ENCODE measurements around the gene WWTR1. TPM values are rescaled to one million over a fixed set of nuclear protein-coding genes. Genes with fewer than 3 reads are reported as not detected.

Gene WWTR1
- total RNA-seq, 1 donor from 2014 or later, result 15.0 TPM

- peaks cover 49% of the 10 kb centered on the region for H3K36me3 Mint-ChIP-seq (ENCODE audit: insufficient read depth)
- H3K4me3 Mint-ChIP-seq (ENCODE audit: low read depth), result no peak overlapping the region
- DNase-seq (ENCODE audit: low spot score, unreplicated experiment), result no peak
- H3K27me3 Mint-ChIP-seq, result no peaks in the 10 kb centered on the region
- H3K4me1 Mint-ChIP-seq (ENCODE audit: low read depth), result no peaks in the 10 kb centered on the region
- TF ChIP-seq CTCF (IDR thresholded peaks at IDR 0.05; ENCODE audit: unreplicated experiment), result no peak
- peak overlapping the region; percentile 20 for H3K27ac Mint-ChIP-seq
- H3K9me3 Mint-ChIP-seq (ENCODE audit: low read depth), result no peaks in the 10 kb centered on the region
Observed at GRCh38 chr3:149493315-149494021, 164.4 kb downstream of the WWTR1 start.

- Mint-ChIP-seq H3K27ac (no peak overlapping the region), H3K36me3 (ENCODE audit: insufficient read depth) (peaks cover 53% of the 10 kb centered on the region), H3K4me1 (ENCODE audit: low read depth) (no peaks in the 10 kb centered on the region), H3K27me3 (no peaks in the 10 kb centered on the region), H3K4me3 (ENCODE audit: low read depth) (no peak overlapping the region), H3K9me3 (ENCODE audit: low read depth) (no peaks in the 10 kb centered on the region)
- DNase-seq (ENCODE audit: low spot score, unreplicated experiment), result no peak
- TF ChIP-seq CTCF (IDR thresholded peaks at IDR 0.05; ENCODE audit: unreplicated experiment), result no peak
Observed at GRCh38 chr3:149490260-149490971, 167.4 kb downstream of the WWTR1 start.

- DNase-seq (ENCODE audit: low spot score, unreplicated experiment), result no peak
- Mint-ChIP-seq H3K27ac (peak overlapping the region; percentile 13), H3K4me3 (ENCODE audit: low read depth) (no peak overlapping the region), H3K4me1 (ENCODE audit: low read depth) (no peaks in the 10 kb centered on the region), H3K36me3 (ENCODE audit: insufficient read depth) (peaks cover 47% of the 10 kb centered on the region), H3K9me3 (ENCODE audit: low read depth) (no peaks in the 10 kb centered on the region), H3K27me3 (no peaks in the 10 kb centered on the region)
- TF ChIP-seq CTCF (IDR thresholded peaks at IDR 0.05; ENCODE audit: unreplicated experiment), result peak; percentile 54
Observed at GRCh38 chr3:149489060-149489690, 168.7 kb downstream of the WWTR1 start.

GRCh38 chr3:149487598-149488197 lies 170.1 kb downstream of the WWTR1 start:
- peak; percentile 18 for DNase-seq (ENCODE audit: low spot score, unreplicated experiment)
- peak; percentile 53 for TF ChIP-seq CTCF (IDR thresholded peaks at IDR 0.05; ENCODE audit: unreplicated experiment)
- Mint-ChIP-seq H3K36me3 (ENCODE audit: insufficient read depth) (peaks cover 46% of the 10 kb centered on the region), H3K27me3 (no peaks in the 10 kb centered on the region), H3K4me1 (ENCODE audit: low read depth) (no peaks in the 10 kb centered on the region), H3K27ac (no peak overlapping the region), H3K9me3 (ENCODE audit: low read depth) (no peaks in the 10 kb centered on the region), H3K4me3 (ENCODE audit: low read depth) (no peak overlapping the region)

GRCh38 chr3:149486726-149487125 lies 171.1 kb downstream of the WWTR1 start:
- H3K27ac Mint-ChIP-seq, result no peak overlapping the region
- H3K27me3 Mint-ChIP-seq, result no peaks in the 10 kb centered on the region
- peaks cover 48% of the 10 kb centered on the region for H3K36me3 Mint-ChIP-seq (ENCODE audit: insufficient read depth)
- no peaks in the 10 kb centered on the region for H3K4me1 Mint-ChIP-seq (ENCODE audit: low read depth)
- DNase-seq (ENCODE audit: low spot score, unreplicated experiment), result no peak
- H3K9me3 Mint-ChIP-seq (ENCODE audit: low read depth), result no peaks in the 10 kb centered on the region
- no peak overlapping the region for H3K4me3 Mint-ChIP-seq (ENCODE audit: low read depth)
- TF ChIP-seq CTCF (IDR thresholded peaks at IDR 0.05; ENCODE audit: unreplicated experiment), result no peak

Data from progenitor cell of endocrine pancreas (in vitro differentiated cells).